SJCRH30 (cell line): ENCODE data around the gene ZNHIT1. TPM values are rescaled to one million over a fixed set of nuclear protein-coding genes. Genes with fewer than 3 reads are reported as not detected.
A peak's percentile ranks its signal among the peaks of the same experiment; 100 is the strongest.

Experiments used
- DNase-seq, 2 experiments: peaks; one replicate each; pipeline ENCODE4 v3.0.0-alpha.2; 2015 to 2020
- H3K27ac ChIP-seq: fragments of 250-450 bp; sonication (Bioruptor Pico); 2 replicates; pipeline ENCODE4 v1.5.1; 2020; ENCODE audit warnings: mild to moderate bottlenecking, moderate library complexity
- H3K27me3 ChIP-seq: fragments of 250-450 bp; sonication (Bioruptor Pico); 2 replicates; pipeline ENCODE4 v1.5.1; 2020; ENCODE audit warnings: mild to moderate bottlenecking, moderate library complexity
- H3K36me3 ChIP-seq: fragments of 250-450 bp; sonication (Bioruptor Pico); 2 replicates; pipeline ENCODE4 v1.5.1; 2020; ENCODE audit warnings: mild to moderate bottlenecking, moderate library complexity
- H3K4me1 ChIP-seq: fragments of 250-450 bp; sonication (Bioruptor Pico); 2 replicates; pipeline ENCODE4 v1.5.1; 2020; ENCODE audit warnings: mild to moderate bottlenecking, moderate library complexity
- H3K4me3 ChIP-seq: fragments of 250-450 bp; sonication (Bioruptor Pico); 2 replicates; pipeline ENCODE4 v1.5.1; 2020; ENCODE audit warnings: mild to moderate bottlenecking, moderate library complexity
- H3K9me3 ChIP-seq: fragments of 250-450 bp; sonication (Bioruptor Pico); replicated peaks from 2 replicates; pipeline ENCODE4 v1.5.1; 2020; ENCODE audit warnings: mild to moderate bottlenecking, moderate library complexity
- total RNA-seq: library from RNA; depleted of rRNA; stranded (reverse); fragments of >200 nt; shearing (Covaris generic); gene quantifications from 2 replicates; pipeline ENCODE4 v1.2.3, GENCODE V29; 2014; rRNA removed

Gene ZNHIT1
- total RNA-seq = 67.0 and 77.8 TPM in 2 replicates

- Histone ChIP-seq H3K9me3 (no peaks in the 10 kb centered on the region), H3K27ac (peak within 1 kb of the TSS; percentile 76), H3K36me3 (peaks cover 4% of the 10 kb centered on the region; the same call in 1 of the 2 replicates), H3K27me3 (no peaks in the 10 kb centered on the region), H3K4me3 (peak within 1 kb of the TSS; percentile 76), H3K4me1 (no peaks in the 10 kb centered on the region; the same call in 1 of the 2 replicates)
- peak; percentile 96 to 100 for DNase-seq
These were observed at the start of gene ZNHIT1, which contains the start of gene PLOD3 for GRCh38 chr7:101217388-101218235. ZNHIT1 (plus strand) TSS chr7:101218165; CDS start chr7:101218196, 31 bp downstream. PLOD3 (minus strand) TSS chr7:101217581; CDS start chr7:101217274, 307 bp downstream.

GRCh38 chr7:101168412-101169049 lies 49.4 kb upstream of the ZNHIT1 start:
- H3K4me1 ChIP-seq = no peaks in the 10 kb centered on the region; the same call in 1 of the 2 replicates
- no peak overlapping the region for H3K27ac ChIP-seq
- peaks cover 32% of the 10 kb centered on the region for H3K27me3 ChIP-seq
- H3K9me3 ChIP-seq = no peaks in the 10 kb centered on the region
- DNase-seq = no peak
- H3K36me3 ChIP-seq = no peaks in the 10 kb centered on the region
- no peak overlapping the region for H3K4me3 ChIP-seq

GRCh38 chr7:101169110-101169837 lies 48.7 kb upstream of the ZNHIT1 start:
- no peak for DNase-seq
- H3K4me3 ChIP-seq = no peak overlapping the region
- no peaks in the 10 kb centered on the region; the same call in 1 of the 2 replicates for H3K4me1 ChIP-seq
- H3K9me3 ChIP-seq = no peaks in the 10 kb centered on the region
- peaks cover 38% of the 10 kb centered on the region for H3K27me3 ChIP-seq
- no peaks in the 10 kb centered on the region for H3K36me3 ChIP-seq
- no peak overlapping the region for H3K27ac ChIP-seq

- DNase-seq = peak; percentile 61 to 65
These were observed 48.0 kb upstream of the ZNHIT1 start for GRCh38 chr7:101169838-101170551.

GRCh38 chr7:101170617-101171441 lies 47.1 kb upstream of the ZNHIT1 start:
- no peaks in the 10 kb centered on the region for H3K9me3 ChIP-seq
- DNase-seq = no peak
- H3K27me3 ChIP-seq = peaks cover 43% of the 10 kb centered on the region
- H3K4me3 ChIP-seq = no peak overlapping the region
- no peaks in the 10 kb centered on the region for H3K36me3 ChIP-seq
- no peaks in the 10 kb centered on the region for H3K4me1 ChIP-seq
- H3K27ac ChIP-seq = no peak overlapping the region

More at GRCh38 chr7:101169838-101170551, 48.0 kb upstream of the ZNHIT1 start:
- Histone ChIP-seq H3K36me3 (no peaks in the 10 kb centered on the region), H3K9me3 (no peaks in the 10 kb centered on the region), H3K27me3 (peaks cover 43% of the 10 kb centered on the region), H3K4me1 (no peaks in the 10 kb centered on the region; the same call in 1 of the 2 replicates), H3K27ac (no peak overlapping the region), H3K4me3 (no peak overlapping the region)

GRCh38 chr7:101171442-101171837 lies 46.5 kb upstream of the ZNHIT1 start:
- no peak for DNase-seq
- H3K36me3 ChIP-seq = no peaks in the 10 kb centered on the region
- H3K27ac ChIP-seq = no peak overlapping the region
- peaks cover 43% of the 10 kb centered on the region for H3K27me3 ChIP-seq
- no peak overlapping the region for H3K4me3 ChIP-seq
- no peaks in the 10 kb centered on the region for H3K4me1 ChIP-seq
- no peaks in the 10 kb centered on the region for H3K9me3 ChIP-seq

- H3K36me3 ChIP-seq = no peaks in the 10 kb centered on the region
- H3K4me1 ChIP-seq = no peaks in the 10 kb centered on the region
- no peak overlapping the region for H3K27ac ChIP-seq
- H3K9me3 ChIP-seq = no peaks in the 10 kb centered on the region
- H3K27me3 ChIP-seq = peaks cover 48% of the 10 kb centered on the region
- H3K4me3 ChIP-seq = no peak overlapping the region
- DNase-seq = no peak
These were observed 45.7 kb upstream of the ZNHIT1 start for GRCh38 chr7:101172005-101172853.

GRCh38 chr7:101172854-101173751 lies 44.9 kb upstream of the ZNHIT1 start:
- DNase-seq = no peak
- Histone ChIP-seq H3K4me1 (no peaks in the 10 kb centered on the region), H3K27ac (no peak overlapping the region), H3K9me3 (no peaks in the 10 kb centered on the region), H3K36me3 (no peaks in the 10 kb centered on the region), H3K4me3 (no peak overlapping the region), H3K27me3 (peaks cover 56% of the 10 kb centered on the region)

- Histone ChIP-seq H3K36me3 (no peaks in the 10 kb centered on the region), H3K9me3 (no peaks in the 10 kb centered on the region), H3K4me3 (no peak overlapping the region), H3K27ac (no peak overlapping the region), H3K4me1 (no peaks in the 10 kb centered on the region), H3K27me3 (peaks cover 60% of the 10 kb centered on the region)
- DNase-seq = peak in 1 of 2 experiments; percentile 45
These were observed 44.2 kb upstream of the ZNHIT1 start for GRCh38 chr7:101173752-101174244.

- H3K27ac ChIP-seq = no peak overlapping the region
- H3K27me3 ChIP-seq = peaks cover 57% of the 10 kb centered on the region
- H3K4me3 ChIP-seq = no peak overlapping the region
- no peaks in the 10 kb centered on the region for H3K4me1 ChIP-seq
- no peak for DNase-seq
- no peaks in the 10 kb centered on the region for H3K9me3 ChIP-seq
- H3K36me3 ChIP-seq = no peaks in the 10 kb centered on the region
These were observed 43.6 kb upstream of the ZNHIT1 start for GRCh38 chr7:101174322-101174854.

GRCh38 chr7:101175664-101176063 lies 42.3 kb upstream of the ZNHIT1 start:
- DNase-seq = no peak
- H3K27me3 ChIP-seq = peaks cover 47% of the 10 kb centered on the region
- no peak overlapping the region for H3K4me3 ChIP-seq
- H3K4me1 ChIP-seq = no peaks in the 10 kb centered on the region
- H3K9me3 ChIP-seq = no peaks in the 10 kb centered on the region
- no peak overlapping the region for H3K27ac ChIP-seq
- no peaks in the 10 kb centered on the region for H3K36me3 ChIP-seq

GRCh38 chr7:101177644-101178043 lies 40.3 kb upstream of the ZNHIT1 start:
- no peaks in the 10 kb centered on the region for H3K9me3 ChIP-seq
- no peak for DNase-seq
- peaks cover 38% of the 10 kb centered on the region for H3K27me3 ChIP-seq
- no peak overlapping the region for H3K4me3 ChIP-seq
- no peak overlapping the region for H3K27ac ChIP-seq
- H3K4me1 ChIP-seq = no peaks in the 10 kb centered on the region
- H3K36me3 ChIP-seq = no peaks in the 10 kb centered on the region
